Neural cell (in vitro differentiated cells): ENCODE data around the gene URB1. TPM values are rescaled to one million over a fixed set of nuclear protein-coding genes. Genes with fewer than 3 reads are reported as not detected.

Experiments used
- H2AFZ ChIP-seq: fragments of 200-600, 300-800 bp; sonication (generic), shearing (Covaris generic); 2 replicates; pipeline ENCODE4 v1.6.0; 2014; ENCODE audit warnings: low read depth, mild to moderate bottlenecking, antibody characterized with exemption, low read length, moderate library complexity
- H3F3A ChIP-seq: fragments of 200-600 bp; shearing (Covaris generic); 2 replicates; pipeline ENCODE4 v1.6.1; 2016; ENCODE audit warnings: mild to moderate bottlenecking, moderate library complexity, mixed read lengths, antibody characterized with exemption, low read length; ENCODE audit not compliant: insufficient read depth, poor library complexity, severe bottlenecking
- H3K27ac ChIP-seq: fragments of 200-600, 300-800 bp; sonication (generic), shearing (Covaris generic); 2 replicates; pipeline ENCODE4 v1.5.1; 2014; ENCODE audit warnings: mild to moderate bottlenecking, low read length, moderate library complexity
- H3K27me3 ChIP-seq: fragments of 300-800, 200-600 bp; sonication (generic), shearing (Covaris generic); 2 replicates; pipeline ENCODE4 v1.6.0; 2014; ENCODE audit warnings: mild to moderate bottlenecking, low read depth, low read length, moderate library complexity; ENCODE audit not compliant: insufficient read depth
- H3K36me3 ChIP-seq: fragments of 300-800, 200-600 bp; sonication (generic), shearing (Covaris generic); 2 replicates; pipeline ENCODE4 v1.5.1; 2014; ENCODE audit warnings: mild to moderate bottlenecking, antibody characterized with exemption, low read length, moderate library complexity; ENCODE audit not compliant: insufficient read depth
- H3K4me2 ChIP-seq: fragments of 300-800, 200-600 bp; sonication (generic), shearing (Covaris generic); 2 replicates; pipeline ENCODE4 v1.6.0; 2014; ENCODE audit warnings: mild to moderate bottlenecking, low read length
- H3K4me3 ChIP-seq: fragments of 300-800, 200-600 bp; sonication (generic), shearing (Covaris generic); 2 replicates; pipeline ENCODE4 v1.5.1; 2014; ENCODE audit warnings: mild to moderate bottlenecking, low read length, moderate library complexity
- H3K79me2 ChIP-seq: fragments of 200-600 bp; shearing (Covaris generic); replicated peaks from 2 replicates; pipeline ENCODE4 v1.6.0; 2014; ENCODE audit warnings: mild to moderate bottlenecking, low read length, moderate library complexity; ENCODE audit not compliant: insufficient read depth
- H3K9ac ChIP-seq: fragments of 300-800, 200-600 bp; sonication (generic), shearing (Covaris generic); 2 replicates; pipeline ENCODE4 v1.6.1; 2016; ENCODE audit warnings: mild to moderate bottlenecking, low read length, mixed read lengths
- H3K9me2 ChIP-seq: fragments of 200-600 bp; shearing (Covaris generic); 2 replicates; pipeline ENCODE4 v1.6.1; 2016; ENCODE audit warnings: mild to moderate bottlenecking, low read length, mixed read lengths; ENCODE audit not compliant: insufficient read depth
- H3K9me3 ChIP-seq: fragments of 200-600, 300-800 bp; sonication (generic), shearing (Covaris generic); 2 replicates; pipeline ENCODE4 v1.6.1; 2016; ENCODE audit warnings: mild to moderate bottlenecking, mixed run types, low read length, moderate library complexity, mixed read lengths
- H4K20me1 ChIP-seq: fragments of 200-600 bp; shearing (Covaris generic); 2 replicates; pipeline ENCODE4 v1.6.1; 2016; ENCODE audit warnings: mild to moderate bottlenecking, mixed run types; ENCODE audit not compliant: insufficient read depth
- EP300 ChIP-seq: fragments of 450-650 bp; conservative IDR thresholded peaks from 2 replicates; pipeline ENCODE4 v1.6.1; 2014; ENCODE audit warnings: antibody characterized with exemption, mild to moderate bottlenecking, moderate library complexity; ENCODE audit not compliant: poor library complexity, severe bottlenecking
- EZH2 ChIP-seq: fragments of 200-600, 300-800 bp; shearing (Covaris generic), sonication (generic); IDR thresholded peaks from 2 replicates; pipeline ENCODE4 v1.6.1; 2014; ENCODE audit warnings: antibody characterized with exemption, low read length, borderline replicate concordance, mild to moderate bottlenecking; ENCODE audit not compliant: insufficient read depth, poor library complexity, severe bottlenecking
- MXI1 ChIP-seq: fragments of 450-650 bp; conservative IDR thresholded peaks from 2 replicates; pipeline ENCODE4 v1.6.1; 2014; ENCODE audit warnings: antibody characterized with exemption, mild to moderate bottlenecking; ENCODE audit not compliant: poor library complexity, severe bottlenecking
- POLR2AphosphoS5 ChIP-seq: IDR thresholded peaks from 2 replicates; pipeline ENCODE4 v1.6.1; 2012
- RAD21 ChIP-seq: fragments of 450-650 bp; conservative IDR thresholded peaks from 2 replicates; pipeline ENCODE4 v1.6.1; 2014; ENCODE audit warnings: antibody characterized with exemption, mild to moderate bottlenecking, moderate library complexity
- SMC3 ChIP-seq: fragments of 450-650 bp; conservative IDR thresholded peaks from 2 replicates; pipeline ENCODE4 v1.6.1; 2014; ENCODE audit warnings: antibody characterized with exemption, mild to moderate bottlenecking, moderate library complexity; ENCODE audit not compliant: poor library complexity
- TAF1 ChIP-seq: IDR thresholded peaks from 2 replicates; pipeline ENCODE4 v1.6.1; 2012; ENCODE audit warnings: low read depth
- polyA plus RNA-seq: library from polyadenylated mRNA; depleted of rRNA; stranded (reverse); fragments of >200 nt; gene quantifications from 2 replicates; pipeline ENCODE4 v1.2.3, GENCODE V29; 2014
- TF ChIP-seq, protein P1 (sequence below): fragments of 450-650 bp; IDR thresholded peaks from 2 replicates; pipeline ENCODE4 v1.5.1; 2014; ENCODE audit warnings: antibody characterized with exemption, mild to moderate bottlenecking, moderate library complexity; ENCODE audit not compliant: poor library complexity, severe bottlenecking
- TF ChIP-seq, protein P2 (sequence below): IDR thresholded peaks from 2 replicates; pipeline ENCODE4 v1.6.1; 2012; ENCODE audit warnings: borderline replicate concordance

The URB1 gene
- polyA plus RNA-seq, 1 donor from 2014 or later = 4.4 TPM

- Histone ChIP-seq H3K27me3 (no peaks in the 10 kb centered on the region), H3F3A (no peaks in the 10 kb centered on the region), H2AFZ (no peak overlapping the region), H3K27ac (no peak overlapping the region), H3K36me3 (no peaks in the 10 kb centered on the region), H4K20me1 (no peaks in the 10 kb centered on the region), H3K9ac (no peak overlapping the region), H3K9me2 (no peaks in the 10 kb centered on the region), H3K9me3 (no peaks in the 10 kb centered on the region), H3K4me3 (no peak overlapping the region), H3K4me2 (no peak overlapping the region), H3K79me2 (no peaks in the 10 kb centered on the region)
- TF ChIP-seq EP300 = no peak
- TF ChIP-seq, protein P1, sequence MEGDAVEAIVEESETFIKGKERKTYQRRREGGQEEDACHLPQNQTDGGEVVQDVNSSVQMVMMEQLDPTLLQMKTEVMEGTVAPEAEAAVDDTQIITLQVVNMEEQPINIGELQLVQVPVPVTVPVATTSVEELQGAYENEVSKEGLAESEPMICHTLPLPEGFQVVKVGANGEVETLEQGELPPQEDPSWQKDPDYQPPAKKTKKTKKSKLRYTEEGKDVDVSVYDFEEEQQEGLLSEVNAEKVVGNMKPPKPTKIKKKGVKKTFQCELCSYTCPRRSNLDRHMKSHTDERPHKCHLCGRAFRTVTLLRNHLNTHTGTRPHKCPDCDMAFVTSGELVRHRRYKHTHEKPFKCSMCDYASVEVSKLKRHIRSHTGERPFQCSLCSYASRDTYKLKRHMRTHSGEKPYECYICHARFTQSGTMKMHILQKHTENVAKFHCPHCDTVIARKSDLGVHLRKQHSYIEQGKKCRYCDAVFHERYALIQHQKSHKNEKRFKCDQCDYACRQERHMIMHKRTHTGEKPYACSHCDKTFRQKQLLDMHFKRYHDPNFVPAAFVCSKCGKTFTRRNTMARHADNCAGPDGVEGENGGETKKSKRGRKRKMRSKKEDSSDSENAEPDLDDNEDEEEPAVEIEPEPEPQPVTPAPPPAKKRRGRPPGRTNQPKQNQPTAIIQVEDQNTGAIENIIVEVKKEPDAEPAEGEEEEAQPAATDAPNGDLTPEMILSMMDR = no peak
- TF ChIP-seq RAD21 = no peak
- no peak for TF ChIP-seq POLR2AphosphoS5
- TF ChIP-seq EZH2 = no peak
Measured at GRCh38 chr21:32316361-32317215, 76.2 kb downstream of the URB1 start.

- TF ChIP-seq, protein P1 = no peak
- TF ChIP-seq MXI1 (no peak), SMC3 (no peak)
- Histone ChIP-seq H3K9me2 (no peaks in the 10 kb centered on the region), H3K9me3 (no peaks in the 10 kb centered on the region), H3K36me3 (no peaks in the 10 kb centered on the region), H3K79me2 (no peaks in the 10 kb centered on the region), H2AFZ (no peak overlapping the region), H3K27me3 (no peaks in the 10 kb centered on the region), H3F3A (no peaks in the 10 kb centered on the region), H3K27ac (no peak overlapping the region), H4K20me1 (no peaks in the 10 kb centered on the region), H3K4me3 (no peak overlapping the region), H3K9ac (no peak overlapping the region), H3K4me2 (no peak overlapping the region)
Measured at GRCh38 chr21:32315511-32316281, 77.1 kb downstream of the URB1 start.

DNA sequence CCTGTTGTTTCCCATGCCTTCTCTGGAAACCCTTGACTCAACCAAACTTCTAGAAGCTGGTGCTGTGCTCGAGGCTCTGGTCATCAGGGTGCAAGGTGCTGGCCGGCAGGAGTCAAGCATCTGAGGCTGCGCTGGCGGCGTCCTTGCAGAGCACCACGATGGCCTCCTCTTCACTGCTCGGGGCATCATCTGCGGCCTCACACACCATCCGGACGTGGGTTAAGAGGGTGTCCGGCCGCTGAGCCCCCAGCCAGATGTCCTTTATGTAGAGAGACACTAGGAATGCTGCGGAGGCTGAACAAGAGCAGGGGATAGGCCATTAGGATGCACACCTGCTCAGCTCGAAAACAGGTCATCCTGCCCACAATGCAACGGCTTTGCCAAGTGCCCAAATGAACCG, 78.0 kb downstream of the URB1 start:
- Histone ChIP-seq H3K27me3 (no peaks in the 10 kb centered on the region), H4K20me1 (no peaks in the 10 kb centered on the region), H3K9ac (no peak overlapping the region), H2AFZ (no peak overlapping the region), H3K27ac (no peak overlapping the region), H3F3A (no peaks in the 10 kb centered on the region), H3K9me3 (no peaks in the 10 kb centered on the region), H3K9me2 (no peaks in the 10 kb centered on the region), H3K4me3 (no peak overlapping the region), H3K36me3 (no peaks in the 10 kb centered on the region), H3K79me2 (no peaks in the 10 kb centered on the region), H3K4me2 (no peak overlapping the region)
- TF ChIP-seq TAF1 (no peak), SMC3 (no peak)
- TF ChIP-seq, protein P2, sequence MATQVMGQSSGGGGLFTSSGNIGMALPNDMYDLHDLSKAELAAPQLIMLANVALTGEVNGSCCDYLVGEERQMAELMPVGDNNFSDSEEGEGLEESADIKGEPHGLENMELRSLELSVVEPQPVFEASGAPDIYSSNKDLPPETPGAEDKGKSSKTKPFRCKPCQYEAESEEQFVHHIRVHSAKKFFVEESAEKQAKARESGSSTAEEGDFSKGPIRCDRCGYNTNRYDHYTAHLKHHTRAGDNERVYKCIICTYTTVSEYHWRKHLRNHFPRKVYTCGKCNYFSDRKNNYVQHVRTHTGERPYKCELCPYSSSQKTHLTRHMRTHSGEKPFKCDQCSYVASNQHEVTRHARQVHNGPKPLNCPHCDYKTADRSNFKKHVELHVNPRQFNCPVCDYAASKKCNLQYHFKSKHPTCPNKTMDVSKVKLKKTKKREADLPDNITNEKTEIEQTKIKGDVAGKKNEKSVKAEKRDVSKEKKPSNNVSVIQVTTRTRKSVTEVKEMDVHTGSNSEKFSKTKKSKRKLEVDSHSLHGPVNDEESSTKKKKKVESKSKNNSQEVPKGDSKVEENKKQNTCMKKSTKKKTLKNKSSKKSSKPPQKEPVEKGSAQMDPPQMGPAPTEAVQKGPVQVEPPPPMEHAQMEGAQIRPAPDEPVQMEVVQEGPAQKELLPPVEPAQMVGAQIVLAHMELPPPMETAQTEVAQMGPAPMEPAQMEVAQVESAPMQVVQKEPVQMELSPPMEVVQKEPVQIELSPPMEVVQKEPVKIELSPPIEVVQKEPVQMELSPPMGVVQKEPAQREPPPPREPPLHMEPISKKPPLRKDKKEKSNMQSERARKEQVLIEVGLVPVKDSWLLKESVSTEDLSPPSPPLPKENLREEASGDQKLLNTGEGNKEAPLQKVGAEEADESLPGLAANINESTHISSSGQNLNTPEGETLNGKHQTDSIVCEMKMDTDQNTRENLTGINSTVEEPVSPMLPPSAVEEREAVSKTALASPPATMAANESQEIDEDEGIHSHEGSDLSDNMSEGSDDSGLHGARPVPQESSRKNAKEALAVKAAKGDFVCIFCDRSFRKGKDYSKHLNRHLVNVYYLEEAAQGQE = no peak
